SK-N-MC (cell line): ENCODE data around the gene CCDC88C.

Experiments used
- DNase-seq: peaks from one replicate; pipeline ENCODE4 v3.0.0-alpha.2; 2011; ENCODE audit warnings: low read depth, low spot score
- H3K27ac ChIP-seq: fragments of 200-600 bp; sonication (generic); 2 replicates; pipeline ENCODE4 v1.5.1; 2016; ENCODE audit warnings: mixed run types
- H3K36me3 ChIP-seq: fragments of 200-600 bp; sonication (generic); 2 replicates; pipeline ENCODE4 v1.6.1; 2017; ENCODE audit warnings: antibody characterized with exemption, low read length, mixed read lengths; ENCODE audit not compliant: insufficient read depth
- H3K4me3 ChIP-seq: fragments of 200-600 bp; sonication (generic); 2 replicates; pipeline ENCODE4 v1.5.1; 2016
- H3K9ac ChIP-seq: fragments of 200-600 bp; sonication (generic); 2 replicates; pipeline ENCODE4 v1.8.0; 2017; ENCODE audit warnings: mixed run types, mixed read lengths; ENCODE audit not compliant: insufficient read length
- H3K9me3 ChIP-seq: fragments of 200-600 bp; sonication (generic); 2 replicates; pipeline ENCODE4 v1.6.1; 2017; ENCODE audit warnings: low read depth, mild to moderate bottlenecking, antibody characterized with exemption, low read length, moderate library complexity, mixed read lengths
- EZH2 ChIP-seq: fragments of 200-600 bp; sonication (generic); IDR thresholded peaks from one replicate; pipeline ENCODE4 v1.6.1; 2017; ENCODE audit warnings: antibody characterized with exemption
- FOXP2 ChIP-seq: optimal IDR thresholded peaks from 2 replicates; pipeline ENCODE3; 2011; ENCODE audit warnings: mild to moderate bottlenecking, moderate library complexity; ENCODE audit not compliant: insufficient read depth; ENCODE audit errors: extremely low read length, control extremely low read depth
- POLR2AphosphoS5 ChIP-seq: IDR thresholded peaks from 2 replicates; pipeline ENCODE4 v1.6.1; 2012; ENCODE audit warnings: mild to moderate bottlenecking, low read depth, low read length, borderline replicate concordance

Gene CCDC88C

GRCh38 chr14:91294153-91294552, 123.5 kb downstream of the CCDC88C start:
- no peak overlapping the region for H3K9ac ChIP-seq
- H3K4me3 ChIP-seq, result no peak overlapping the region
- no peak overlapping the region for H3K27ac ChIP-seq
- DNase-seq, result no peak
- TF ChIP-seq POLR2AphosphoS5 (no peak), EZH2 (no peak), FOXP2 (no peak)
- H3K9me3 ChIP-seq, result no peaks in the 10 kb centered on the region
- H3K36me3 ChIP-seq, result peaks cover 12% of the 10 kb centered on the region; the same call in 1 of the 2 replicates

GRCh38 chr14:91293281-91293680, 124.3 kb downstream of the CCDC88C start:
- Histone ChIP-seq H3K9me3 (no peaks in the 10 kb centered on the region), H3K27ac (no peak overlapping the region), H3K9ac (no peak overlapping the region), H3K36me3 (peaks cover 12% of the 10 kb centered on the region; the same call in 1 of the 2 replicates), H3K4me3 (no peak overlapping the region)
- TF ChIP-seq POLR2AphosphoS5 (no peak), FOXP2 (no peak), EZH2 (no peak)
- no peak for DNase-seq

GRCh38 chr14:91292491-91292890, 125.1 kb downstream of the CCDC88C start:
- no peak for TF ChIP-seq POLR2AphosphoS5
- TF ChIP-seq FOXP2, result no peak
- no peak for TF ChIP-seq EZH2
- Histone ChIP-seq H3K9ac (no peak overlapping the region), H3K27ac (no peak overlapping the region), H3K36me3 (peaks cover 8% of the 10 kb centered on the region; the same call in 1 of the 2 replicates), H3K4me3 (no peak overlapping the region), H3K9me3 (no peaks in the 10 kb centered on the region)
- DNase-seq, result no peak

GRCh38 chr14:91291786-91292405, 125.7 kb downstream of the CCDC88C start:
- H3K9me3 ChIP-seq, result no peaks in the 10 kb centered on the region
- no peak overlapping the region for H3K27ac ChIP-seq
- no peak overlapping the region for H3K9ac ChIP-seq
- no peak overlapping the region for H3K4me3 ChIP-seq
- no peak for DNase-seq
- no peak for TF ChIP-seq FOXP2
- TF ChIP-seq POLR2AphosphoS5, result no peak
- TF ChIP-seq EZH2, result no peak
- H3K36me3 ChIP-seq, result peaks cover 3% of the 10 kb centered on the region; the same call in 1 of the 2 replicates

GRCh38 chr14:91290986-91291385, 126.6 kb downstream of the CCDC88C start:
- Histone ChIP-seq H3K9ac (no peak overlapping the region), H3K4me3 (no peak overlapping the region), H3K9me3 (no peaks in the 10 kb centered on the region), H3K27ac (no peak overlapping the region), H3K36me3 (peaks cover 1% of the 10 kb centered on the region; the same call in 1 of the 2 replicates)
- no peak for DNase-seq
- no peak for TF ChIP-seq FOXP2
- TF ChIP-seq EZH2, result no peak
- no peak for TF ChIP-seq POLR2AphosphoS5

- no peak overlapping the region for H3K9ac ChIP-seq
- no peaks in the 10 kb centered on the region for H3K9me3 ChIP-seq
- TF ChIP-seq EZH2 (no peak), FOXP2 (no peak), POLR2AphosphoS5 (no peak)
- no peak overlapping the region for H3K4me3 ChIP-seq
- H3K27ac ChIP-seq, result no peak overlapping the region
- H3K36me3 ChIP-seq, result peaks cover 7% of the 10 kb centered on the region; the same call in 1 of the 2 replicates
- no peak for DNase-seq
Measured at GRCh38 chr14:91289464-91289863, 128.2 kb downstream of the CCDC88C start.

GRCh38 chr14:91288876-91289275, 128.7 kb downstream of the CCDC88C start:
- no peak overlapping the region for H3K9ac ChIP-seq
- H3K9me3 ChIP-seq, result no peaks in the 10 kb centered on the region
- no peak for DNase-seq
- no peak overlapping the region for H3K4me3 ChIP-seq
- no peak overlapping the region for H3K27ac ChIP-seq
- peaks cover 7% of the 10 kb centered on the region; the same call in 1 of the 2 replicates for H3K36me3 ChIP-seq
- no peak for TF ChIP-seq EZH2
- no peak for TF ChIP-seq POLR2AphosphoS5
- TF ChIP-seq FOXP2, result no peak

GRCh38 chr14:91286530-91286937, 131.1 kb downstream of the CCDC88C start:
- no peak overlapping the region for H3K27ac ChIP-seq
- no peak overlapping the region for H3K4me3 ChIP-seq
- no peak overlapping the region for H3K9ac ChIP-seq
- no peaks in the 10 kb centered on the region for H3K9me3 ChIP-seq
- H3K36me3 ChIP-seq, result peaks cover 23% of the 10 kb centered on the region; the same call in 1 of the 2 replicates
- TF ChIP-seq FOXP2 (no peak), POLR2AphosphoS5 (no peak), EZH2 (no peak)
- peak; percentile 24 for DNase-seq
